ENCODE data around the gene FEM1A.
A peak's percentile ranks its signal among the peaks of the same experiment; 100 is the strongest.
"Not testable (repeated sequence)": the region's sequence is repeated elsewhere in the genome, so short reads cannot be mapped to it uniquely, and the experiment has no call there.

Gene FEM1A
- 78.2 to 113 reads per million in 2 donors for total RNA-seq

DNA sequence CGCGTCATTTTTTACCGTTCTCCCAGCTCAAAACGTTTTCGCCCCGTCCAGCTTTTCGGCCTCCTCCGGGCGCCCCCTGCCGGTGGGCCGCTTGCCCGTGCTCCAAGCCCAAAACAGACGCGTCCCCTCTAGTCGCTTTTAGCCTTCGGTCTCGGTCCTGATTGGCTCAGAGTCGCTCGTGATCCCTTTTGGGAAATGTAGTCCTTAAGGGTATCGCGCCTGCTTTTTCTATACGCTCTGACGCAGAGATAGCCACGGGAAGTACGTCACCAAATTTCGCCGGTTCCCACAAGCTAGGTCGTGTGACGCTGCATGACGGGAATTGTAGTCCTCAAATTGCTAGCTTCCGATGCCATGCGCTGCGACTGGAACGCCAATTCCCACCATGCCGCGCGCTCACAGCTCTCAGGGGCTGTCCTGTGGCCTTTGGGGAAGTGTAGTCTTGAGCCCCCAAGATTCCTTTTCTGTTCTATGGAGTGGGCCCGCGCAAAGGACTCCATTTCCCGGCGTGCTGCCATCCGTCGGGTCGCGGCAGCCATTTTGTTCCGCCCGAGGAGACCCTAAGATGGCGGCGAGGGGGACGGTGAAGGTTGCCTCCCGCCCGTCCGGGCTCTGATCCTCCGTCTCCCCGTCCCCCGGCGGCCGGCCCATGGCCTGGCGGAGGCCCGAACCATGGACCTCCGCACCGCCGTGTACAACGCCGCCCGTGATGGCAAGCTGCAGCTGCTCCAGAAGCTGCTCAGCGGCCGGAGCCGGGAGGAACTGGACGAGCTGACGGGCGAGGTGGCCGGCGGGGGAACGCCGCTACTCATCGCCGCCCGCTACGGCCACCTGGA is at the start of gene FEM1A:
Gene FEM1A (plus strand): TSS at position 552 of the 836 bp plus-strand sequence. CDS start 121 bp downstream, at position 673.
- DNase-seq, result peak; percentile 98

DNA sequence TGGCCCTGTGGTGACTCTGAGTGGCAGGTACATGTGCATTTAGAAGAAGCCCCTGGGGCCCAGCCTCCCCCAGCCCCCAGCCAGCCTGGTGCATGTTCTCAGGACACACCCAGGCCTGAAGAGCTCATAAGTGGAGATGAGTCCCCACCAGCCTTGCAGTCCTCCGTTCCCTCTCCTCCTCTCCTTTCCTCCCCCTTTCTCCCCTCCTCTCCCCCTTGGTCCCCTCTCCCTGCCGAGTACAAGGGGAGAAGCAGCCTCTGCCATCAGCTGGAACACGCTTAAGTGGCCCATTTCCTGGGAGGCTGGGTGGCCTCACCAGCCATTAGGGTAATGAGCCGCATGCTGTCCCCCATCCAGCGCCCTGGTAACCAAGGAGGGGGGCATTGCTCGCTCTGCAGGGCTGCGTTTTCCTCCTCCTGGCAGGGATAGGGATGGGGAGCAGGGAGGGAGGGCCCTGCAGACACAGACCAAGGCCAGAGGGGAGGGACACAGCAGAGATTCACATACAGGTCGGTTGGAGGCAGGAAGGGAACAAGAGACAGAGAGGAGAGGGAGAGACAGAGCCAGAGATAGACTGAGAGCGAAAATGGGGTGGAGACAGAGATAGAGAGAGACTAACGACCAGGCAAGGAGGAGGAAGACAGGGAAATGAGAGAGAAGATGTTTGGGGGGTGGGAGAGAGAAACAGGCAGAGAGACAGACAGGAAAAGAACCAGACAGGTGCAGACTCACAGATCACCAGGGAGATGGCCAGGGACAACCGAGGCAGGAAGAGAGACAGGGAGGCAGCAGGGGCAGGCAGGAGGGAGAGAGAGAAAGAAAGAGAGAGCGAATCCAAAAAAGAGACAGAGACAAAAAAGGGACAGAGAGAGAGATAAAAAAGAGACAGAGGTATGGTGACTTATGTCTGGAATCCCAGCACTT is 48.5 kb upstream of the FEM1A start:
- no peak for DNase-seq

DNA sequence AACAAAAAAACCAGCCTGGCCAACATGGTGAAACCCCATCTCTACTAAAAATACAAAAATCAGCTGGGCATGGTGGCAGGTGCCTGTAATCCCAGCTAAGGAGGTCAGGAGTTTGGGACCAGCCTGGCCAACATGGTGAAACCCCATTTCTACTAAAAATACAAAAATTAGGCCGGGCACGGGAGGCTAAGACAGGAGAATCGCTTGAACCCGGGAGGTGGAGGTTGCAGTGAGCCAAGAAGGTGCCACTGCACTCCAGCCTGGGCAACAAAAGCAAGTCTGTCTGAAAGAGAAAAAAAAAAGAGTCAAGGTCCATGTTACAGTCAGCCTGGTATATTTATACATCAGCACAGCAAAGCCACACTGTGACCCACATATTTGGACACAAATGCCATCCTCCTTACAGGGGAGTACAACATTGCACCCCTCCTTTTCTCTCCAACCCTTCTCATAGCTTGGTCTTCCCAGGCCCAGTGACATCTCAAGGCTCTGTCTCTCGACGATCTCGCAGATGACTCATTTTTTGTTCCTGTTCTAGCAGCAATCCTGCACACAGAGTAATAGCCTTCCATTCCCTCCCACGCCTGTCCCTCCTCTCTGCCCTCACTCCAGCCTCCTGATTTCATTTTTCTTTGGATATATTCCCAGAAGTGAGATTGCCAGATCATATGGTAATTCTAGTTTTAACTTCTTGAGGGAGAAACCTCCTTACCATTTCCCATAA is 46.9 kb upstream of the FEM1A start:
- DNase-seq, result no peak

DNA sequence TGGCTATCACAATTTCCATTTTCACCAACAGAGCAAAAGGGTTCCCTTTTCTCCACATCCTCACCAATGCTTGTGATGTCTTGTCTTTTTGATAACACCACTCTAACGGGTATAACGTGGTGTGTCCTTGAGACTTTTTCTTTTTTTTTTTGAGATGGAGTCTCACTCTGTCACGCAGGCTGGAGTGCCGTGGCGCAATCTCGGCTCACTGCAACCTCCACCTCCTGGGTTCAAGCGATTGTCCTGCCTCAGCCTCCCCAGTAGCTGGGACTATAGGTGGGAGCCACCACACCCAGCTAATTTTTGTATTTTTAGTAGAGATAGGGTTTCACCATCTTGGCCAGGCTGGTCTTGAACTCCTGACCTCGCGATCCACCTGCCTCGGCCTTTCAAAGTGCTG is 46.4 kb upstream of the FEM1A start:
- DNase-seq, result not testable (repeated sequence)

- DNase-seq, result no peak
Observed at GRCh38 chr19:4745986-4746385, 45.5 kb upstream of the FEM1A start.

GRCh38 chr19:4748185-4748584 is 43.3 kb upstream of the FEM1A start:
- no peak for DNase-seq

DNA sequence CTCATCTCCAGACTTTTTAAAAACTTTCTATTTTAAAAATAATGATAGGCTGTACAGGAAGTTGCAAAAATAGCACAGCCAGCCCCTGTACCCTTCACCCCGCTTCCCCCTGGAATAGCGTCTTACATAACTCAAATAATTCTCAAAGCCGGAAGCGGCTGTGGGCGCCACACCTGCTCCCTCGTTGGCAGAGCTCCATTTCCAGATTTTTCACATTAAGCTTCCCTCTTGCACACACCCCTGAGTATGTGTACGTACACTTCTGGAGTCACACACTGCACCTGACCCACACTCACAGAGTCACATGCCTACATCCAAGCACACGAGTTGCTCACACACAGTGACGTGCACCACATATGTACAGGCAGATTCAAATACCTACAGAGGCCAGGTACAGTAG is 42.9 kb upstream of the FEM1A start:
- DNase-seq, result no peak

DNA sequence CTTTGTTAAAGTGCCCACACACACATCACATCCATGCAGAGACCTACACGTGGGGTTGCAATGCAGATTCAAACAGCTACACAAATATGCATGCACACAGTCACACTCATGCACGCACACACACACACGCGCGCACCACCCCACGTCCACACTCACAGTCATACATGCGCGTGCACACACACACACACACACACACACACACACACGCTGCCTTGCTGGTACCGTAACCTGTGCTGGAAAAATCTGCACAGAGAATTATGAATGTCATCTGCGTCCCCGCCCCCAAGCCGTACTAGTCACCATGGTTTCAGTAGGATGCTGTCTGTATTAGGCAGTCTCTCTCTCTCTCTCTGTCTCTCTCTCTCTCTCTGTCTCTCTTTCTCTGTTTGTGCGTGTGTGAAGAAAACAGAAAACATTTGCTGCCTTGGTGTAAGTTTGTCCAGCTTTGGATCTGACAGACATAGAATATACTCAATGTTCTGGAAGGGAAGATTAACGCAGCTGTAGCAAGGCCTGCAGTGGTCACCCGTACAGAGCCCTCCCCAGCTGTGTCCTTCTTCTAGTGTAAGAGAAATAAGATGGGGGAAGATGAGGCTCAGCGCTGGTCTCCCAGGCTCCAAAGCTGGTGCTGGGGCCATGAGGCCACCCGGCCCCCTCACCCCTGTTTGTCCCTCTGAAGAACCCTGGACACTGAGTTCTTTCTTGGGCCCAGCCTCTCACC is 41.5 kb upstream of the FEM1A start:
- no peak for DNase-seq

DNA sequence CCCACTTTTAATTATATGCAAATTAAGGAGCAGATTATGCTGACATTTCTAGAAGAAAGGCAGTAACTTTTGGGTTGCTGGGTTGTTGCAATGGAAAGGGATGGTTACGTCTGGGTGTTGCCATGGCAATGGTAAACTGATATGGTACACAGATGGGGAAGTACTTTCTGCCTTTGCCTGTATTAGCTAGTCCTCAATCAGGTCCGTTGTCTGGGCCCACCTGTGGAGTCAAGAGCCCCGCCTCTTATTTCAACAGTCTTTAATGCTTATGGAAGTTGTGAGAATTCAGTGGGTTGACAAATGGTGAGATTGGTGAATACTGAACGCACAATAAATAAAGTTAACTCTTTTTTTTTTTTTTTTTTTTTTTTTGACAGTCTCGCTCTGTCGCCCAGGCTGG is 37.3 kb upstream of the FEM1A start:
- no peak for DNase-seq

- DNase-seq, result no peak
Observed at GRCh38 chr19:4755459-4755858, 36.1 kb upstream of the FEM1A start.

GRCh38 chr19:4758082-4758481 is 33.5 kb upstream of the FEM1A start:
- no peak for DNase-seq

- no peak for DNase-seq
Observed at GRCh38 chr19:4758659-4759058, 32.9 kb upstream of the FEM1A start.

DNA sequence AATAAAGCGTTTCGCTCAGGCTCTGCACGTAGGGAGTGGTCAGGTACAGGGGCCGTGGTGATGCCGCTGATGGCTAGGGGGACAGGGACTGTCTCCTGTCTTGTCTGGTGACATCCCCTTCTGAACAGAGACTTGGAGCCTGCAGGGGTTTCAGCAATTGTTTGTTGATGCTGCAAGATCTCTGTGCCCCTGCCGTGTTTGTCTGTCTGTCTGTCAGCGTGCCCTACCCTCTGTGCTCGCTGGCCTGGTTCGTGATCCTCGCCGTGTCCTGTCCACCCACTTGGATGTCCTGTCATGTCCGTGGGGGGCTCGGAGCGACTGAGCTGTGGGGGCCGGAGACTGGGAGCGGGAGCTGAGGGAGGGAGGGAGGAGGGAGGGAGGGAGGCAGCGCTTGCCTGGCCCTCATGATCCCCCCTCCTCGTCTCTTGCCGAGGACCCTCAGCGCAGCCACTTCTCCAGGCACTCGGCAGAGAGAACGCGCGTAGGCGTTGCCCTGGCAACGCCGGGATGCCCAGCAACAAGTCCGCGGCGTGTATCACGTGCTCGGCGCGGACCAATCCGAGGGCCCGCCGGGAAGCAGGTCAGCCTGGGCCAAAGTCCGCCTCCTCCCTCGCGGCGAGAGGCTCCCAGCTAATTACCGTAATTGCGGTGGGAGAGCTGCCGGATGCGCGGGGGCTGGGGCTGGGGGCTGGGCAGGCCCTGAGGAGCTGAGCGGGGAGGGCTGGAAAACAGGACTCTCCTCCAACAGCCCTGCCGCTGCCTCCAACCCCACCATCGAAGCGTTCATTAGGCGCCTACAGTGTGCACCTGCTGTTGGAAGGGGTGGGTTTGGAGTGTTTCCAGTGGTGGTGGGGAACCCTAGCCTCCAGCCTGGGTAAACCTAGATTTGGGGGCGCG is 31.9 kb upstream of the FEM1A start:
- DNase-seq, result peak; percentile 29

DNA sequence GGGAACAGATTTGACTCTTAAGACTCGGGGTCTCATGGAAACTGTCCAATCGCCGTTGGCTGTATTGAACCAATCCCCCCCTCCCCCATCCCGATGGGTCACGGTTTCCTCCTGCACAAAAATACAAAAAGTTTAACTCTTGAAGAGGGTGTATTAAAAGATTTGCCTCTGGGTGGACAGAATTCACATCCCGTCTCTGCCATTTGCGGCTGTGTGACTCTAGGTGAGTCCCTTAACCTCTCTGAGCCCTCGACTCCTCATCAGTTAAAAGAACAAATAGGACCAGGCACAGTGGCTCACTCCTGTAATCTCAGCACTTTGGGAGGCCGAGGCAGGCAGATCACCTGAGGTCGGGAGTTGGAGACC is 31.3 kb upstream of the FEM1A start:
- no peak for DNase-seq

DNA sequence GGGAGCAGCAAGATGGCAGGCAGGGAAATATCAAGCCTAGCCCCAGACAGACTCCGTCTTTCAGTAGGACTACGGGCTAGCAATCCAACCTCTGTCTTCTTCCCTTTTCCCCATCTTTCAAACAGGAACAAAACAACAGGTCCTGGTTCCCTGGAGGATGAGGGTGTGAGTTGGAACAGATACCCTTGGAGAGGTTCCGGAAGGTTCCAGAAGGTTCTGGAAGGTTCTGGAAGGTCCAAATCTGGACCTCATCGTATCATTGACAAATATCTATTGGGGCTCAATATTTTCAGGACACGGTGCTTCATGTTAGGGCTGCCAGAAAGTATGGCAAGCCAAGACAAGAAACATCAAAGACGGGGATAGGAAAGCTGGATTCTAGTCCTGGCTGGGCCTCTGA is 28.5 kb upstream of the FEM1A start:
- DNase-seq, result no peak

GRCh38 chr19:4764393-4764660 is 27.2 kb upstream of the FEM1A start:
- no peak for DNase-seq

DNA sequence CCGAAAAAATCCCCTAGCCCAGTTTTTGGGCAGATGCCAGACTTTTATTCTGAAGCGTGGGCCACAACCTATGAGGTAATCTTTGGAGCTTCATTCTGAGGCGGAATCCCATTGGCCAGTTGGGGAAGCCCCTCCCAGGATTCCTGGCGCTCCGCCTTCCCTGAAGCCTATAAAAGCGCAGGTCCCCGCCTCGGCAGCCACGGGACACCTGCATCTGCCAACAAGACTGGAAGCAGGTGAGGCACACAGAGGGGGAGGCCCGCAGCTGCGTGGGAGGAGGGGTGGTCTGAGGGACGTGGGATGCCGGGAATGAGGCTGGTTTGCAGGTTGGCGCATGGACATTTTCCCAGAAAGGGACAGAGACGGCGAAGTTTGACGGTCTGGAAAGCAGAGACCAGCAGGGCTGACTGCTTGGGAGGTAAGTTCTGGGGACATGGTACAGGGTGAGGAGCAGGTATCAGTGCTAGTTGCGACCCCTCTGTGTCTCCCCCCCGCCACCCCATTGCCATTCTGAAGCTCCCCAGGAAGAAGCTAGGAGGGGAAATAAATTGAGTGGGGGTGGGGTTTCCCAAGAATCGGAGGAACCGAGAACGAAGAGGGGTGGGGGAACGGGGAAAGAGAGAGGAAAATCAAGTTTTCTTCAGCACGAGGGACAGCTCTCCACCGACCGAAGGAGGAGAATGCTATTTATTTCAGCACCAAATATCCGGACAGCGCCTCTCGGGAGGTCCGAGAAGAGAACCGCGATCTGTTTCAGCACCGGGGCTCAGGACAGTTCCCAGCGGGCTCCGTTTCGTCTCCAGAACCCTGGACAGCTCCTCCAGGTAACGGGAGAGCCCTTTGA is 22.4 kb upstream of the FEM1A start:
- peak; percentile 83 for DNase-seq

- DNase-seq, result no peak
Observed at GRCh38 chr19:4772566-4772965, 19.0 kb upstream of the FEM1A start.

GRCh38 chr19:4773047-4773640 is 18.4 kb upstream of the FEM1A start:
- DNase-seq, result no peak

DNA sequence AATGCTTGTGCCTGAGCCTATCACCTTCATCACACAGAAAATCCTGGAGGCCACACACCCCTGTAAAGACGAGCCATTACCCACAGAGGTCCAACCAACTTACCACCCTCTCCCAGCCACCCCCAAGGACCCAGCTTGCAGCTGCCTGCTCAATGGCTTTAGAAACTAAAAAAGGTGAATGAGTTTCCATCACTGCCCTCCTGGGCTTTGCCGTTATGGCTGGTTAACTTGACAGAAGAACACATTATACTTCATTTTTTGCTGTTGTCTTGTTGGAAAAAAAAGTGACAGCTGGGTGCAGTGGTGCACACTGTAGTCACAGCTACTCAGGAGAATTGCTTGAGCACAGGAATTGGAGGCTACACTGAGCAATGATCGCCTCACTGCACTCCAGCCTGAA is 17.4 kb upstream of the FEM1A start:
- DNase-seq, result no peak

Measured in T-helper 9 cell (primary cell).